GM12872 (cell line): Measurements from ENCODE around the gene CYP39A1.

Experiments used
- TF ChIP-seq, protein P1 (sequence below): IDR thresholded peaks from 3 replicates; pipeline ENCODE4 v1.5.1; 2011; ENCODE audit warnings: low read depth, mild to moderate bottlenecking, low read length, moderate library complexity; ENCODE audit not compliant: insufficient read depth

Gene CYP39A1

DNA sequence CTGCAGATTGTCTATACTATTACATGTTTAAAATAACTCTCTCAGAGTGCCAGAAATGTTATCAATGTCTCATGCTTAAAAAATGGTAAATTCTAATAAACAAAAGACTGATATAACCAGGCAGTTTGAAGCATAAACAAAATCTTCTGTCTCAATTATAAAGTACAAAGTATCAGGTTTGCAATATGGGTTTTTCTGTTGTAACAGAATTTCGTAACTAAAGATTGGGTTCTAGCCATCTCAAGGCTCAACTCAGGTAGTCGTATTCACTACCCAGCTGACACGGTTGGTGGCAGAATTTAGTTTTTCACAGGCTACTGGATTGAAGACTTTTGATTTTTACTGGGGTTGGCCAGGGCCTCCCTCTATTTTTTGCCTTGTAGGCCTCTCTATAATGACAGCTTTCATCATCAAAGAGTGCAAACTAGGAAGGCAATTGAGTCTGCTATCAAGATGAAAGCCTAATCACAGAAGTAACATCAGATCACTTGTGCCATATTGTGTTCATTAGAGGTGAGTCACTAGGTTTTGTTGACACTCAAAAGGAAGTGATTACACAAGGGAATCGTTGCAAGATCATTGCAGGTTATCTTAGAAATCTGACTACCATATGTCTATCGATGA lies 3.6 kb downstream of the CYP39A1 start:
- TF ChIP-seq, protein P1, sequence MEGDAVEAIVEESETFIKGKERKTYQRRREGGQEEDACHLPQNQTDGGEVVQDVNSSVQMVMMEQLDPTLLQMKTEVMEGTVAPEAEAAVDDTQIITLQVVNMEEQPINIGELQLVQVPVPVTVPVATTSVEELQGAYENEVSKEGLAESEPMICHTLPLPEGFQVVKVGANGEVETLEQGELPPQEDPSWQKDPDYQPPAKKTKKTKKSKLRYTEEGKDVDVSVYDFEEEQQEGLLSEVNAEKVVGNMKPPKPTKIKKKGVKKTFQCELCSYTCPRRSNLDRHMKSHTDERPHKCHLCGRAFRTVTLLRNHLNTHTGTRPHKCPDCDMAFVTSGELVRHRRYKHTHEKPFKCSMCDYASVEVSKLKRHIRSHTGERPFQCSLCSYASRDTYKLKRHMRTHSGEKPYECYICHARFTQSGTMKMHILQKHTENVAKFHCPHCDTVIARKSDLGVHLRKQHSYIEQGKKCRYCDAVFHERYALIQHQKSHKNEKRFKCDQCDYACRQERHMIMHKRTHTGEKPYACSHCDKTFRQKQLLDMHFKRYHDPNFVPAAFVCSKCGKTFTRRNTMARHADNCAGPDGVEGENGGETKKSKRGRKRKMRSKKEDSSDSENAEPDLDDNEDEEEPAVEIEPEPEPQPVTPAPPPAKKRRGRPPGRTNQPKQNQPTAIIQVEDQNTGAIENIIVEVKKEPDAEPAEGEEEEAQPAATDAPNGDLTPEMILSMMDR: no peak

DNA sequence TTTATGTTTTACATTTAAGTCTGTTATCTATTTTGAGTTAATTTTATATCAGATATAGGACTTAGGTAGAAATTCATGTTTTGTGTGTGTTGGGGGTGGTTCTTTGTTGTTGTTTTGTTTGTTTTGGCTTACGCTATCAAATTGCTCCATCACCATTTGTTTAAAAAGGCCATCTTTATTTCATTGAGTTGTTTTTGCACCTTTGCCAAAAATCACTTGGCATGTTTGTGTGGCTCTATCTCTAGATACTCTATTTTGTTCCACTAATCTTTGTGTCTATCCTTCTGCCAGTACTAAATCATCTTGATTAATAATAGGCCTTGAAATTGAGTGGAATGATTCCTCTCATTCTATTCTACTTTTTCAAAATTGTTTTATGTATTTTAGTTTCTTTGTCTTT lies 7.4 kb downstream of the CYP39A1 start:
- TF ChIP-seq, protein P1: no peak

DNA sequence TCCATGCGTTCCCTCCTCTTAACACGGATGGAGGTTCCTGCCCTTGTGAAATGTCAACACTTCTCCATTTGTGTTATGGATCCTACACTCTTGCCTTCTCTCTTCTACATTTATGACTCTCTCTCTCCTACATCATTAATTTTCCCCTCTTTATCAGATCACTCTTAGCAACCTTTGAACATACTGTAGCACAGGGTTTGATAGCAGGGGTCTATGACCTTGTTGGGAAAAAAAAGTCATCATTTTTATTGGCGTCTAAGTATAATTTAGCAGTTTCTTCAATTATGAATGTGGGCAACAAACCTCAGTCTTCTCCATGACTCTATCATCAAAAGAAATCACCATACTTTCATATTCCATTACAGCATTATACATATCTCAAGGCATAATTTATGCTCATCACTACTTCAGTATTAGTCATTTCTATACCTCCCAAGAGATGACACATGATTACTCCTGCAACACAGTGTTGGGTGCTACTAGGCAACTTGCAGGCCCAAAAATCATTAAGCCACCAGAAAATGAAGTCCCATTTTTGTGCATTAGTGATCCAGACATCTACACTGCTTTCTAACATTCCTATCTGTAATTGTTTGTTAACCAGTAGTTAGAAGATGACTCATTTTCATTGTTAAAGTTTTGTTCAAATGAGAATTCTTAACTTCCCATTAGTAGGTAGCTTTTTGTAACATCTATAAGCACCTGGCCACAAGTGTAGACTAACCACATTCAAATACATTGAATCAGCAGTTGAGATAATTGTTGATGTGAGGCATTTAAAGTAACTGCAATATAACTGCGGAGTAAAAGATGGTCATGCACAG lies 9.5 kb downstream of the CYP39A1 start:
- TF ChIP-seq, protein P1: no peak

DNA sequence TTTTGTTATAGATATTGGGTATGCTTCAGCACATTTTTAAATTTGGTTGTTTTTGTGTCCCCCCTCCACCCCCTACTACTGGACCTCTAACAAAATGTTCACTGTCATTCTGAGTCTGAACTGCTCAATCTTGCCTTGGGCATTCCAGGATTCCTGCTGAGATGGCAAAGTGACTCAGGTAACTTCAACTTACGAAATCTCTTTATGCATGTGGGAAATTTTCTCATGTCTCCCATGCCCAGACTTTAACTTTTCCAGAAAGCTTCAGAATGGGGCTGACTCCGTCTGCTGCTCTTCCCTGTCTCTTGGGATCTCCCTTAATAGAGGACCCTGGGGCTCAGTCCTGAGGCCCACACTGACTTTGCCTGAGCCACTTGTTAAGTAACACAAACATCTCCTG lies 14.0 kb downstream of the CYP39A1 start:
- TF ChIP-seq, protein P1: no peak

DNA sequence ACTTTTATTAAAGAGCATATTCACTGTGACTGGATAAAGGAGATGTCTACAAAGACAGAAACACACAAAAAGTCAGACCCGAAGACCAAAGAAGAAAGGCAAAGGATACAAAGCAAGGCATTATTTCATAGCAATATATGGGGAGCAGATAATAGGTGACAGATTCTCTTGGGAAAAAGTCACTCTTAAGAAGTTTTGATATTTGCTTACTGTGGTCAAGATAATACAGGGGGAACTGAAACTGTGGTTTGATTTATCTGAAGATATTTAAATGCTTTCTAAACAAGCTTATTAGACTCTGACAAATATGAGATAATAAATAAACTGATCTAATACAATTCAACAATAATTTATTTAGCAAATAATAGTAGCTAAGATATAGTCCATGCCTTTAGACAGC lies 14.7 kb downstream of the CYP39A1 start:
- TF ChIP-seq, protein P1: no peak

DNA sequence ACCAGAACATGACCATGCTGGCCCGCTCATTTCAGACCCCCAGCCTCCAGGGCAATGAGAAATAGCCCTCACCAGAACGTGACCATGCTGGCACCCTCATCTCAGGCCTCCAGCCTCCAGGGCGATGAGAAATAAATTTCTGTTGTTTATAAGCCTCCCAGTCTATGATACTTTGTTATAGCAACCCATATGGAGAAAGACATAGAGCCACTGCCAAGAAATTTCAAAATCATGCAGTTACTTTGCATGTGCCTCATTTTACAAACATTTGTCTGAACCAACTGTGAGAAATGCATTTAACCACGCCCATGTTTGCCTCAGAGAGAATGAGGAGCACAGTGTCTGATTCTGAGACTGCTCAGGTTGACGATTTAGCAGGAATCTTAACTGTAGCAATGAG lies 15.5 kb downstream of the CYP39A1 start:
- TF ChIP-seq, protein P1: no peak

DNA sequence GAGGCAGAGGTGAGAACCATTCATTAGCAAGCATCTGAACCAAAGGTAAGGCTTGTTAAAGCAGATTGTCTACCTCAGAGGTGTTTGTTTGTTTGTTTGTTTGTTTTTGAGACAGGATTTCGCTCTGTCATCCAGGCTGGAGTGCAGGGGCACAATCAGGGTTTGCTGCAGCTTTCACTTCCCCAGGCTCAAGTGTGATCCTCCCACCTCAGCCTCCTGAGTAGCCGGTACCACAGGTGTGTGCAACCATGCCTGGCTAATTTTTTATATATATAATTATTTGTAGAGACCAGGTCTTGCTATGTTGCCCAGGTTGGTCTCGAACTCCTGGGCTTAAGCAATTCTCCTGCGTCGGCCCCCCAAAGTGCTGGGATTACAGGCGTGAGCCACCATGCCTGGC lies 17.2 kb downstream of the CYP39A1 start:
- TF ChIP-seq, protein P1: no peak
